T1000 (cell line): ENCODE data around the gene KRTAP5-6.
"Not testable (repeated sequence)": the region's sequence is repeated elsewhere in the genome, so short reads cannot be mapped to it uniquely, and the experiment has no call there.

ENCODE experiments used
- DNase-seq: peaks from one replicate; lab custom pipeline; 2025; ENCODE audit warnings: mixed read lengths; lab: John Stamatoyannopoulos, UW

The KRTAP5-6 gene

DNA sequence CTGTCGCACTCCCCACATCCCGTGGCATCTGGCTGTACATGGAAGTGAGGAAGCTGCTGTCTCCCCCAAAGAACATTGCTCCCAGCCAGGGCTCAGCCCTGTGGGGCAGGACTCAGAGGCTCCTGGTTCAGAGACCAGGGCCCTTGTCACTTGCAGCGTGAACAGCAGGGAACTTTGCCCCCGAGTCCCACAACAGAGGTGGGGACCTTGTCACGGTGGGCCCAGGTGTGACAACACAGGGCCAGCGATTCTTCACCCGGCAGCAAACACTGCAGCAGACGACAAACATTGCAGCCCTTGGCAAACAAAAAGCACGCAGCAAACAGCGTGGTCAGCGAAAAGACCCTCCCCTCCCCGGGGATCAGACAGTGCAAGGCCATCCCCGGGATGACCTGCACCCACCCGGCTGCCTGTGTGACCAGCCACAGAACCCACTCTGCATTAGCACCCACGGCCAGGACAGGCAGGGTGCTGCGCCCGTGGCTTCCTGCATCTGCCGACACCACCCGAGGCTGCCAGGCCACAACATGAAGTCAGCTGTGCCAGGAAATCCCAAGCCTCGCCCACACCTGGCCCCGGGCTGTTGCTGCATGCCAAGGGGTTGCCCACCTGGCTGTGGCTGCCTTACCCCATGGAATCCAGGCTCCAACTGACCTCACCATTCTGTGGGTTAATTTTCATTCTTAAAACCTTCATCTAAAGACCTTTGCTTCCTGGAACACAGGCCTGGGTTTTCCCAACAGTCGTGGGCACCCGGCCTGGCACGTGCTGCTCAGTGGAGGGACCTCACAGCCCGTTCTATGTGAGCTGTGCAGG lies 35.3 kb upstream of the KRTAP5-6 start:
- not testable (repeated sequence) for DNase-seq

DNA sequence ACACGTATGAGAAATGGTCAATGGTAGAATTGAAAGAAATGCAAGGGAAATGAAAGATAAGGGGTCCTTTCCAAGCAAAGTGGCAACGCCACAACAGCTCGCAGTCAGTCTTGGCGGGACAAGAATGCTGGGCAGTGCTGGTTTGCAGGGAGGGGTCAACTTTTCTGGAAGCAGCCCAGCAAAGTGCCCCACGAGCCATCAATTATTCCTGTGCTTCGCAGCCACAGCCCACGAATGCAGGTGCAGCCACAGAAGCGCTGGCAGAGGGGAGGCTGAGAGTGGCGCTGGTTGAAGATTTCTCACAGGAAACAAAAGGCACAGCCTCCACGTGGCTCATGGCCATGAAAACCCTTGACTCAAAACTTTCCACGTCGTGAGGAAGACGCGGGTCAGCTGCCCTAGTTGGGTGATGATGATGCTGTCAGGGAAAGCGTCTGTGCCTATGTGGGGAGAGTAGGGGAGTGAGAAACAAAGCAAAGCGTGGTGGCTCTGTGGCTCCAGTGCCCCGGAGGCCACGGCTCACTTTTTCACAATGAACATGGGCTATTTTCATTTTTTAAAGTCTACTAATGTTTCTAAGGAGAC lies 34.2 kb upstream of the KRTAP5-6 start:
- DNase-seq: not testable (repeated sequence)

DNA sequence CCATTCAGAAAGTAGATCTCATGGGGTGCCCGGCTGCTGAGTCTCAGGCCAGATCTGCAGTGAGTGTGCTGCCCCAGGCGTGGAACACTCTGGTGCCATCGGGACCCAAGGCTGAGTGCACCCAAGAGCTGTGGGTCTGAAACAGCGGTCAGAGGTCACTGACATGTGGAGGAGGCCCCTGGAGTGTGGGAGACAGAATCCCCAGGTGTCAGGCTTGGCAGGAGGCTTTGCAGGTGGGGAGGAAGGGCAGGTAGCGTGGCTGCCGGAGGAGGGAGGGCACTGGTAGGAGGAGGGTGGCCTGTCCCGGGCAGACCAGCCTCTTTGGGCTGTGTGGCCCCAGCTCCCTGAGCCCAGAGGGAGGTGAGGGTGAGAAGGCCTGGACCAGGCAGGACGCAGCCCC lies 31.7 kb upstream of the KRTAP5-6 start:
- no peak for DNase-seq

DNA sequence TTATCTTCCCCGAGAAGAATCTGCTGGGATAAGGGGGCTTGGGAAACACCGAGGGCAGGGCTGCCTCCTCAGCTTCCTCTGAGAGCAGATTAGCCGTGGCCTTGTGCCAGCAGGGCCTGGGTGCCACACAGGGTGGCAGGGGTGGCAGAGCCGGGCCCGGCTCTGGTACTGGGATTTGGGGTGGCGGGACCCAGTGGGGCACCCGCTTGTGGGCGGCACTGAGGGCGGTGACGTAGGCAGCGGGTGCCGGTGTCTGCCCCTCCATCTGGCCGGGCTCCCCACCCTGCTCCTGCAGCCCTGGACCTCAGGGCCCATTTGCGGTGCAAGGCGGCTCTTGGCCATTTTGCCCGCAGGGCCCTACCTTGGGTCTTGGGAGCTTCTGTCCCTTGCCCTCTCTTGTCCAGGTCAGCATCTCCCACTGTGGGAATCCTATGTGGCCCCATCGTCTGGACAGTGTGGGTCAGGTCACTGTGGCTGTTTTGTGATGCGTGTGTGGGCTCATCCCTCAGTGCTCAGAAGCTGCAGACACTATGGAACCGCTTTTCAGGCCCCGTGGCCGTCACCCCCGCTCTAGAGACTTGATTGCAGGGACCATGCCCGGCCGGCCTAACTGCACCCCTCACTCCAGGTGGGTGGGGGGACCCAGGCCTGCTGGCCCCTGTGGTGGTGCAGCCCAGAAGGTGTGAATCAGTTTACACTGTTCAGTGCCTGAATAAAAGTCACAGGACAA lies 29.7 kb upstream of the KRTAP5-6 start:
- no peak for DNase-seq

DNA sequence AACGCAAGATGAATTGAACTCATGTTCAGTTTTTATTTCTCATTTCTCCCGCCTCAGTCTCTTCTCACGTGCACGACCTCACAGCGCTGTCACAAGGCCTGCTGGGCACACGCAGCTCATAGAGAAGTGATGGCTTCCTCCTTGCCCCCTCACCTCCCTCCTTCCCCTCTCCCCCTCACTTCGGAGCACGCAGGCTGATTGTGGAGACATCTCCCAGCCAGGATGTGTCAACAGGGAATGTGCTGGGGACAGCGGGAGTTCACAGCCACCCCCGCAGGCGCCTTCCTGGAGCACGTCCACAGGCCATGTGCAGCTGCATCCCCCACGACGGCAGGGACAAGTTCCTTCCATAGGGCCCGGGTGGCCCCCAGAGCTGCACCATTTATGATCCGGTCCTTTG lies 29.1 kb upstream of the KRTAP5-6 start:
- DNase-seq: no peak

DNA sequence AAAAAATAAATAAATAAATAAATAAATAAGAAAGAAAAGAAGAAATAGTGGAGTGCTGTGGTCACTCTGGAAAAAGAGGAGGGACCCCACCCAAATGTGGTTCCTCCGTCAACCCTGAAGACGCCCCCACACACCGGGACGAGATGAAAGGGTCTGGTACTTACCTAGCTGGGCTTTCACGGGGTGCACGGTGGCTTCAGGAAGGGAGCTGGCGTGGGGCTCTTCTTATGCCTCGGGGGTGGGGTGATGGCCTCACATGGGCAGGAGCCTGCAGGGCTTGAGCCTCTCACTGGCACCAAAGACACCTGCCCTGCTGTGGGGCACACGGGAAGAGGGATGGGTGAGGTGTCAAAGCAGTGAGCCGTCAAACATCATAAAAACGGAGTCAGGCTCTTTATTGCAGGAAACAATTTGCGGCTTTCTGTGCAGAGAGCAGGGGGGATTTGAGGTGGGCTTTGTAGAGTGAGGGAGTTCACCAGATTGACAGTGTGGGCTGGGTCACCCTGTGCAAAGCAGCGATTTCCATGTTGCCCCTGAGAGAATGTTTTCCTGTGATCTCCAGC lies 28.0 kb upstream of the KRTAP5-6 start:
- DNase-seq: no peak

DNA sequence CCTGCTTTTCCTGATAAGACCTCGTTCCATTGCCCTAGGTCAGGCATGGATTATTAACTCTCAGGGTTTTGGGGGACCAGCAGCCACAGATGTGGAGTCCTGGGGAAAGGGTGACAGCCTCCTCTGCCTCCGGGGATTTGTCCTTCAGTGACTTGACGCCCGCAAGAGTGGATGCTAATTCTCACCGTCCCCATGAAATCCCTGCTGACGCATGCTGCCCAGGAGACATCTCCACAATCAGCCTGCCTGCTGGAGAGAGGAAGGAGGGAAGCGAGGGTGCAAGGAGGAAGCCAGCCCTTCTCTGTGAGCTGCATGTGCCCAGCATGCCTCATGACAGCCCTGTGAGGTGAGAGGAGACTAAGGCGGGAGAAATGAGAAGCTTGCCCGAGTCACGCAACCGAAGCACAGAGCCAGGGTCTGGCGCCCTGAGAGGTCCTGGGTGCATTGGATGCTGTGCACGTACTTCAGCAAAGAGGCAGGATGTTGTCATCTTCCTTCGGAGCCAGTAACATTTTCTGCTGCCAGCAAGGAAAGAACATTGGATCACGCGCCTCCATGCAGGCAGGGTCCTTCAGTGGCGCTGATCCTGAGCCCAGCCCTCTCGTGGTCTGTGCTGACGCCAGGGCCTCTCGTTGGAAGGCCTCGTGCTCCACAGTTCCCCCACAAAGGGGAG lies 27.3 kb upstream of the KRTAP5-6 start:
- no peak for DNase-seq

DNA sequence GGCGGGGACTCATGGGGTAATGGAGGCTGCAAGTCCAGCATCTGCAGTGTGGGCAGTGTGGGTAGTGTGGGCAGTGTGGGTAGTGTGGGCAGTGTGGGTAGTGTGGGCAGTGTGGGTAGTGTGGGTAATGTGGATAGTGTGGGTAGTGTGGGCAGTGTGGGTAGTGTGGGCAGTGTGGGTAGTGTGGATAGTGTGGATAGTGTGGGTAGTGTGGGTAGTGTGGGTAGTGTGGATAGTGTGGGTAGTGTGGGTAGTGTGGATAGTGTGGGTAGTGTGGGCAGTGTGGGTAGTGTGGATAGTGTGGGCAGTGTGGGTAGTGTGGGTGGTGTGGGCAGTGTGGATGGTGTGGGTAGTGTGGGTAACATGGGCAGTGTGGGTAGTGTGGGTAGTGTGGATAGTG lies 26.5 kb upstream of the KRTAP5-6 start:
- not testable (repeated sequence) for DNase-seq

DNA sequence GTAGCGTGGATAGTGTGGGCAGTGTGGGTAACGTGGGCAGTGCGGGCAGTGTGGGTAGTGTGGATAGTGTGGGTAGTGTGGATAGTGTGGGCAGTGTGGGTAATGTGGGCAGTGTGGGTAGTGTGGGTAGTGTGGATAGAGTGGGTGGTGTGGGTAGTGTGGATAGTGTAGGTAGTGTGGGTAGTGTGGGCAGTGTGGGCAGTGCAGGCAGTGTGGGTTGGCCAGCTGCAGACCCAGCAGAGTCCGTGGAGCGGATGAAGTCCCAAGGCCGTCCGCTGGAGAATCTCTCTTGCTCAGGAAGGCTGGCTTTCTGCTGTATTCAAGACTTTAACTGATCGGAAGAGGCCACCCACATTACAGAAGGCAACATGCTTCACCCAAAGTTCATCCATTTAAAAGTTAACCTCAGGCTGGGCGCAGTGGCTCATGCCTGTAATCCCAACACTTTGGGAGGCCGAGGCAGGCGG lies 26.1 kb upstream of the KRTAP5-6 start:
- DNase-seq: no peak

DNA sequence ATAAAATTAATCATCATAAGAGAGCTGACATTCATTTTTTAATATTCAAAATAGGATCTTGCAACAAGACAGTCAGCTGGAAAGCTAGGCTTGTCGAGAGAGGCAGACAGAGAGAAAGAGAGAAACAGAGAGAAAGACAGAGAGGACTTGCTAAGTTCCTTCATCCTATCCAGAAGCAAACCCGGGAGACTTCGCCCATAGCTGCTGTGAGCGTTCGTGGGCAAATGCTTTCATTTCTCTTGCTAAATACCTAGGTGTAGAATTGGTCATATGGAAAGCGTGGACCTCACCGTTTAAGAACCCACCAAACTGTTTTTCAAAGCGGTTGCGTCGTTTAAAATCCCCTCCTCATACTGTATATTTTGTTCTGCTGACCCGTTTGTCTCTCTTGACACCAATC lies 25.3 kb upstream of the KRTAP5-6 start:
- no peak for DNase-seq

DNA sequence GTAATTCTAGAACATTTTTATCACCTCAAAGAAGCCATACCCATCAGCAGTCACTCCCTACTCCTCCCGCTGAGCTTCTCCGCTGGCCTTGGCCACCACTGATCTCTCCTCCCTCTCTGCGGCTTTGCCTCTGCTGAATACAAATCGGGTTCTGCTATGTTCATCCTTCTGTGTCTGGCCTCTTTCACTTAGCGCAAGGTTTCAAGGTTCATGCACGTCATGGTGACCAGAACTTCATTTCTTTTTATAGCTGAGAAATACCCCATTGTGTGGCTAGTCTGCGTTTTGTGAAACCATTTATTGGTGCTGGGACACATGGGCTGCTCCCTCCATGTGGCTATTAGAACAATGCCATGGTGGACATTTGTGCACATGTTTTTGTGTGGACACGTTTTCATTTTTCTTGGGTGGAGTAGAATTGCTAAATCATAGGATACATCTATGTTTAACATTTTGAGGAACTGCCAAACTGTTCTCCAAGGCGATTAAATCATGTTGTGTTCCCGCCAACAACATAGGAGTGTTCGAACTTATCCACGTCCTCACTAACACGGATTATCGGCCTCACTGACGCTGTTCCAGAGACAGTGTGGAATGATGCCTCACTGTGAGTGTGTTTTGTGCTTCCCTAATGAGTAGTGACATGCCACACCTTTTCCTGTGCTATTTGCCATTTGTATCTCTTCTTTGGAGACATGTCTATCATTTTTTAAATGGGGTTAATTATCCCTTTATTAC lies 24.2 kb upstream of the KRTAP5-6 start:
- DNase-seq: no peak

DNA sequence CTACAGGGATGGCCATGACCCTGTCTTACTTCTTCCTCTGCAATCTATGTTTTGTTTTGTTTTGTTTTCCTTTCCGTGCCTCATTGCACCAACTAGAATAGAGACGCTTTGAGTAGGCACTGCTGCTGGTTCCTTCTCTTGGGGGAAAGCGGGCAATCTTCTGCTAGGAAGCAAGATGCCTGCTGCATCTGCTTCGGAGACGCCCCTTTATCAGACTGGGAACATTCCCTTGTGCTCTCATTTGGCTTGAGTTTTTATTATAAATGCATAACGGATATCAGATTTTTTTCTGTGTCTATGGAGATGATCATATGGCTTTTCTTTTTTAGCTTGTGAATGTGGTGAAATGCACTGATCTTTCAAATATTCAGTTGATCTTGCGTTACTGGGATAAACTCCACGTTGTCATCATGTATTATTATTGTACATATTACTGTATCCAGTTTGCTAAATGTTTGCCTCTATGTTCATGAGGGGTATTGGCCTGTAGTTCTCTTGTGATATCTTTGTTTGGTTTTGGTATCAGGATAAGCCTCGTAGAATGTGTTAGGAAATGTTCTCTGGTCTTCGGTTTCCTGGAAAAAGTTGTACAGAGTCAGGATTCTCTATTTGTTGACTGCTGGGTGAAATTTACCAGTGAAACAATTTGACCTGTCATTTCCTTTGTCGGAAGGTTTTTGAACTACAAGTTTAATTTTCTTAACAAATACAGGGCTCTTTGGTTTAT lies 23.4 kb upstream of the KRTAP5-6 start:
- DNase-seq: no peak

DNA sequence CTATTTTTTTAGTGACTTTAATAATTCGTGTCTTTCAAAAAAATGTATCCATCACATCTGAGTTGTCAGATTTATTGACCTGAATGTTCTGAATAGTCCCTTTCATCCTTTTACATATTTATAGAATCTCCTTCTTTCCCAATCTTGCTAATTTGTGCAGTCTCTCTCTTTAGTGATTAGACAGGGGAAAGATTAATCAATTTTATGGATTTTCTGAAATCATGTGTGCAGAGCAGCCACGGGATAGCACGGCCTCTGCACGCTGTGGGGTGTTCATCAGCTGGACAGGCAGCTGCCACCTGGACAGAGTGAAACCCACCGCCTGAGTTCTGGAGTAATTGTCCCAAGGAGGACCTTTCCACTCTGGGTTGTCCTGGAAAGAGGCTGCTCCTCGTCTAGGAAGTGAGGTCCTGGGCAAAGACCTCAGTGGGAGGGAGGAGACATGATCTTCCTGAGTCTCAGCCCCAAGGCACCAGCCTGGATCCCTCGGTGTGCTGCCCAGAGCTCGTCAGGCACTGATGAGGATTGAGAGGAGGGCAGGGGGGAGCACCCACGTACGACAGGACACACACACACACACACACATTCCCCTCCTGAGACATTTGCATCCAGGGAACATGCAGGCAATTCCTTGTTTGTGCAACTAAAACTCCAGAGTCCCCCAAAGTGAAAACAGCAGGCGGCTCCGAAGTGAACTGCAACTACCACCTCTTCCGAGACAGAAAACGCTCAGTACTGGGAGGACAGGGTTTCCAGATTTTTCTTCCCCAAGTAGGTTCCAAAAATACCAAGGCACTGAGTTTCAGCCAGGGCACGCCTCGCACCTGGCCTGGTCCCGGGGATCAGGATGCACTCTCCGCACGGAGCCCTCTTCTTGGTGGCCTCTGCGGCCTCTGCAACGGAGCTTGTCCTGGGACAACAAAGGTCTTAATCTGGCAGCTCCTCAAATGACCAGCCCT lies 22.5 kb upstream of the KRTAP5-6 start:
- no peak for DNase-seq

DNA sequence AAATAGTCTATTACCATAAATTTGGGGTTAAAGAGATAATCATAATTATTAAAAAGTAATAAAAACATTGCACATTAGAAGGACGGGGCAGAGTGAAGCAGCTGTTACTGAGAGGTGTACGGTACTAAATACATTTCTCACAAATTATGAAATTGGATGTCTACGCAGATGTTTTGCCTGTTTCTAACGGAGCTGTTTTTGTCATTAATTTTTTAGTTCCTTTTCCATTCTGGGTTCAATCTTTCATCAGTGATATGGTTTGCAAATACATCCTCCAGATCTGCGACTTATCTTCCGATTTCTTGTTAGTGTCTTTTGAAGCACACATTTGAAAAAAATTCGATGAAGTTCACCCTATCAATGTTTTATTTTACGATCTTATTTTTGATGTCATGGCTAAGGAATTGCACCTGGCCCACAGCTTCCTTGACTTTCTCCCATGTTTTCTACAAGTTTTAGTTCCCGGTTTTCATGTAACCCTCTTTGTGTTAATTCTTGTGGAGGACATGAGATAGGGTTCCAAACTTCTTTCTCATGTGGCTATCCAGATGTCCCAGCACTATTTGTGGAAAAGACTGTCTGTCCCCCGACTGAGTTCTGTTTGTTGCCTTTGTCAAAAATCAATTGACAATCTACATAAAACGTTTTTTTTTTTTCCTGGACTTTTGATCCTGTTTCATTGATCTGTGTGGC lies 21.3 kb upstream of the KRTAP5-6 start:
- DNase-seq: no peak

DNA sequence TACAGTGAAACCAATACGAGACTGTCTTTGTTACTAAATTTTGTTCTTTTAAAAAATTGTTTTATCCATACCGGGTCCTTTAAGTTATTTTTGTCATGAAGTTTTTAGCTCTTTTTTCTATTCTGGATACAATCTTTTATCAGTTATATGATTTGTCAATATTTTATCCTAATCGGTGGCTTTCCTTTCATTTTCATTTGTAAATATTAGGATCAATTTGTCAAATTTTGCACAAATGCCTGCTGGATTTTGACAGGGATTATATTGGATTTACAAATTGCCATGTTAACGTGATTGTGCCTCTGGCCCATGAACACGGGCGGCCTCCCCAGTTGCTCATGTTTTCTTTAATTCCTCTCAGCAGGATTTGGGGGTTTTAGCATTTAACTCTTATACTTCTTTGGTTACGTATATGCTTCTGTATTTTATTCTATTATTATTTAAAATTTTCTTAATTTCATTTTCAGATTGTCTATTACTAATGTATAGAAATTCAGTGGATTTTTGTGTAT lies 20.7 kb upstream of the KRTAP5-6 start:
- no peak for DNase-seq

DNA sequence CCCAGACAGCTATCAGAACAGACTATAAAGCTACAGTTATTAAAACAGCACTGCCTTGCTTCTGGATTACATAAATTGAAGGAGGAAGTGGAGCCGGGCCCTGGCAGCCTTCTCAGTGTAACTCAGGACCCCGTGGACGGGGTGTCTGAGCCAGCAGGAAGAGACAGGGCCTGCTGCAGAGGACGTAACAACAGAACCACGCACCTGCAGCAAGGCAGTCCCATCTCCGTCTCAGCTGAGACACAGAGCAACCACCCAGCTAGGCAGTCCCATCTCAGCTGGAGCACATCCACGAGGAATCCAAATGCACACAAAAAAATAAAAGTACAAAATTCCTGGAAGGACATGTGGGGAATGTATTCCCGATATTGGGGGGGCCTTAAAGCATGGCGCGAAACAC lies 17.1 kb upstream of the KRTAP5-6 start:
- DNase-seq: no peak

DNA sequence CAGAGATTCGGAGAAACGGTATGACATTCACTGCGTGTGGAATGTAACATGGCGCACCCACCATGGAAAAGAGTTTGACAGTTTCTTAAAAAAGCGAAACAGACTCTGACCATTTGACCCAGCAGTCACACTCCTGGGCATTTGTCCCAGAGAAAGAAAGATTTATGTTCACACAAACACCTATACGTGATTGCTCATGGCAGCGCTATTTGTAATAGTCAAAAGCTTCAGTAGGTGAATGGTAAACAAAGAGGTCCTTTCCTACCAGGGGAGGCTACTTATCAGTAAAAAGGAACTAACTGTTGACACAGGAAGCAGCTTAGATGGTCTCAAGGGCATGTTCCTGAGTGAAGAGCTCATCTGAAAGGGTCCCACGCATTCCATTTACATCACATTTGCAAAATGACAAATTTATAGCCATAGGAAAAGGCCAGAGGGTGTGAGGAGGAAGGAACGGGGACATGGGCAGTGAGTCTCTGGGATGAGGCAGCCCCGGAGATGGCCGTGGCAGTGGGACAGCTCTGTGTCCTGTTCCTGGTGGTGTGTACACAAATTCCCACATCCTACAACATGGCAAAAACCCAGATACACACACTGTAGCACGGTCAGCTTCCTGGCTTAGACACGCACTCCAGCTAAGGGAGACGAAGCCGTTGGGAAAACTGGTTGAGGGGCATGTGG lies 14.6 kb upstream of the KRTAP5-6 start:
- DNase-seq: no peak

DNA sequence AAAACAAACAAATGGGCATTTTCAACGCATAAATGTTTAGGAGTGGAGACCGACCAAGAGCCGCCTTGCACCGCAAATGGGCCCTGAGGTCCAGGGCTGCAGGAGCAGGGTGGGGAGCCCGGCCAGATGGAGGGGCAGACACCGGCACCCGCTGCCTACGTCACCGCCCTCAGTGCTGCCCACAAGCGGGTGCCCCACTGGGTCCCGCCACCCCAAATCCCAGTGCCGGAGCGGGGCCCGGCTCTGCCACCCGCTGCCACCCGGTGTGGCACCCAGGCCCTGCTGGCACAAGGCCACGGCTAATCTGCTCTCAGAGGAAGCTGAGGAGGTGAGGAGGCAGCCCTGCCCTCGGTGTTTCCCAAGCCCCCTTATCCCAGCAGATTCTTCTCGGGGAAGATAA lies 13.8 kb upstream of the KRTAP5-6 start:
- not testable (repeated sequence) for DNase-seq
